CMK (cell line): ENCODE results near the gene ATRX.
"Not testable (repeated sequence)": the region's sequence is repeated elsewhere in the genome, so short reads cannot be mapped to it uniquely, and the experiment has no call there.

Experiments
- DNase-seq: peaks from one replicate; pipeline ENCODE4 v3.0.0-alpha.2; 2010; ENCODE audit warnings: low read depth

The ATRX gene

GRCh38 chrX:77500164-77500563 is 285.9 kb downstream of the ATRX start:
- not testable (repeated sequence) for DNase-seq

DNA sequence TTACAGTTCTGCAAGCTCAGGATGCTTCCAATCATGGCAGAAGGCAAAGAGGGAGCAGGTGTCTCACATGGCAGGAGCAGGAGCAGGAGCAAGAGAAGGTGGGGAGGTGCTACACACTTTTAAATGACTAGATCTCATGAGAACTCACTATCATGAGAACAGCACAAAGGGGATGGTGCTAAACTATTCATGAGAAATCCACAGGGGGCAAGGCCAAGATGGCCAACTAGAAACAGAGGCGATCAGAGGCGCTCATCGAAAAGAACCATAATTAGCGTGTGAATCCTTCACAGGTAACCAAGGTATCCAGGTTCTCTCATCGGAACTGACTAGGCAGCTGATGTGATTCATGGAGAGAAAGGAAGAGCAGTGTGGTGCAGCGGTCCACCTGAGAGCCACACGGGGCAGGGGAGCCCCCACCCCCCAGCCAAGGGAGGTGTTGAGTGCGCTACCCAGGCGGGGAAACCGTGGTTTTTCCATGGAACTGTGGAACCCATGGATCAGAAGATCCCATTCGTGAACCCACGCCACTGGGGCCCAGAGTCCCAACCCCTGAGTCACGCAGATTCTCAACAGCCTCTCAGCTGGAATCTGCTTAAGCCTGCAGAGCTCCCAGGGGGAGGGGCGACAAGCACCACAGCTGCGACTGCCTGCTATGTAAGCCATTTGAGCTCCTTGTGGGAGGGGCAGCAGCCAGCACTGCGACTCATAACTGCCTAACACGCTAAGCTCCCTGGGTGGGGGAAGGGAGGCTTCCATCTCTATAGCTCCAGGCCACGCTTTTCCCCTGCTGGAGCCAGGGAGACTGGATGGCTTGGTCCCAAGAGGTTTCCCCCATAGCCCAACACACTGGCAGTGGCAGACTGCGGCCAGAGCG is 292.1 kb downstream of the ATRX start:
- DNase-seq, result no peak

GRCh38 chrX:77484045-77484444 is 302.0 kb downstream of the ATRX start:
- DNase-seq, result no peak

DNA sequence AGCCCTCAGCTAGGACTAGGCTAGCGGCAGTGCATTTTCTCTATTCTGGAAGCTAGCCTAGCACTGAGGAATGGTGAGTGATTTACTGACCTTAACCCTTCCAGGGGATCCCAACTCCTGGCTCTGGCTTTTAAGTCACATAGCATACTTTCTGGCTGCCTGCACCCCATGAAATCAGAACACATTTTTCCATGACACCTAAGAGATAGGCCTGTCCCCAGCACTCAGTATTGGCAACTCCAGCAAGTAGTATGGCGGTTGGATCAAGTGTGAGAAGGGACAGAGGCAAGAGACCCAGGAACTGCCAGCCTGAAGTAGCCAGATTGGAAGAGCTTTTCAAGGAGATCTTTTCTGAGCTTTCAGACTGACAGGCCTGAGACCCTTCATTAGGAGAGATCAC is 330.6 kb downstream of the ATRX start:
- no peak for DNase-seq
